ENCODE measurements around the gene CLP1.

DNA sequence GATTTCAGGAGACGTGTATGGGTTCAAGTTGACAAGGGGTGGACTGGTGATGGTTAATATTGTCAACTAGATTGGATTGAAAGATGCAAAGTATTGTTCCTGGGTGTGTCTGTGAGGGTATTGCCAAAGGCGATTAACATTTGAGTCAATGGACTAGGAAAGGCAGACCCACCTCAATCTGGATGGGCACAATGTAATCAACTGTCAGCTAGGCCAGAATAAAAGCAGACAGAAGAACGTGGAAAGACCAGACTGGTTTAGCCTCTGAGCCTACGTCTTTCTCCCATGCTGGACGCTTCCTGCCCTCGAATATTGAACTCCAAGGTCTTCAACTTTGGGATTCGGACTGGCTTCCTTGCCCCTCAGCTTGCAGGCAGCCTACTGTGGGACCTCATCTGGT, 6.2 kb upstream of the CLP1 start:
- TF ChIP-seq, protein P1, sequence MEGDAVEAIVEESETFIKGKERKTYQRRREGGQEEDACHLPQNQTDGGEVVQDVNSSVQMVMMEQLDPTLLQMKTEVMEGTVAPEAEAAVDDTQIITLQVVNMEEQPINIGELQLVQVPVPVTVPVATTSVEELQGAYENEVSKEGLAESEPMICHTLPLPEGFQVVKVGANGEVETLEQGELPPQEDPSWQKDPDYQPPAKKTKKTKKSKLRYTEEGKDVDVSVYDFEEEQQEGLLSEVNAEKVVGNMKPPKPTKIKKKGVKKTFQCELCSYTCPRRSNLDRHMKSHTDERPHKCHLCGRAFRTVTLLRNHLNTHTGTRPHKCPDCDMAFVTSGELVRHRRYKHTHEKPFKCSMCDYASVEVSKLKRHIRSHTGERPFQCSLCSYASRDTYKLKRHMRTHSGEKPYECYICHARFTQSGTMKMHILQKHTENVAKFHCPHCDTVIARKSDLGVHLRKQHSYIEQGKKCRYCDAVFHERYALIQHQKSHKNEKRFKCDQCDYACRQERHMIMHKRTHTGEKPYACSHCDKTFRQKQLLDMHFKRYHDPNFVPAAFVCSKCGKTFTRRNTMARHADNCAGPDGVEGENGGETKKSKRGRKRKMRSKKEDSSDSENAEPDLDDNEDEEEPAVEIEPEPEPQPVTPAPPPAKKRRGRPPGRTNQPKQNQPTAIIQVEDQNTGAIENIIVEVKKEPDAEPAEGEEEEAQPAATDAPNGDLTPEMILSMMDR (IDR thresholded peaks at IDR 0.05), result no peak
- no peak for TF ChIP-seq POLR2A (IDR thresholded peaks at IDR 0.05)

All from tibial nerve (tissue), 3 donors.